ENCODE data around the gene TPD52L1.

DNA sequence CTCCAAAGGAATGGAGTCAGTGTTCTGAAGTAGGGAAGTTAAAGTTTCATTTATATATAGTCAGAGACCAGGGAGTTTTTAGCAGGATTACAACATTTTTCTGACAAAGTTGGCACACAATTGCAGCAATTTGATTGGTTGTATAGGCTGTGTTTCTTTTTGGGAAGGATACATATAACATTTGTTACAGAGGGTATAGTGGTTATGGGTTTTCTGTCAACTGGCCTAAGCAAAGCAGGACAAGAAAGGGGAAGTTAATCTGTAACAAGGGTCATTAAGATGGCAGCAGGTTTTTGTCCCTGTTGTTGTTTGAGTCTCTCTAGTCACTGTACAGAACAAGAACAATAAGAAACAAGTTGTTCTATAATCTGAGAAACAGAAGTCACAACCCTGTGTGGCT is 41.4 kb downstream of the TPD52L1 start:
- TF ChIP-seq, protein P1, sequence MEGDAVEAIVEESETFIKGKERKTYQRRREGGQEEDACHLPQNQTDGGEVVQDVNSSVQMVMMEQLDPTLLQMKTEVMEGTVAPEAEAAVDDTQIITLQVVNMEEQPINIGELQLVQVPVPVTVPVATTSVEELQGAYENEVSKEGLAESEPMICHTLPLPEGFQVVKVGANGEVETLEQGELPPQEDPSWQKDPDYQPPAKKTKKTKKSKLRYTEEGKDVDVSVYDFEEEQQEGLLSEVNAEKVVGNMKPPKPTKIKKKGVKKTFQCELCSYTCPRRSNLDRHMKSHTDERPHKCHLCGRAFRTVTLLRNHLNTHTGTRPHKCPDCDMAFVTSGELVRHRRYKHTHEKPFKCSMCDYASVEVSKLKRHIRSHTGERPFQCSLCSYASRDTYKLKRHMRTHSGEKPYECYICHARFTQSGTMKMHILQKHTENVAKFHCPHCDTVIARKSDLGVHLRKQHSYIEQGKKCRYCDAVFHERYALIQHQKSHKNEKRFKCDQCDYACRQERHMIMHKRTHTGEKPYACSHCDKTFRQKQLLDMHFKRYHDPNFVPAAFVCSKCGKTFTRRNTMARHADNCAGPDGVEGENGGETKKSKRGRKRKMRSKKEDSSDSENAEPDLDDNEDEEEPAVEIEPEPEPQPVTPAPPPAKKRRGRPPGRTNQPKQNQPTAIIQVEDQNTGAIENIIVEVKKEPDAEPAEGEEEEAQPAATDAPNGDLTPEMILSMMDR (IDR thresholded peaks at IDR 0.05) = no peak
- TF ChIP-seq EP300 (IDR thresholded peaks at IDR 0.05) = no peak
- no peak for TF ChIP-seq POLR2A (IDR thresholded peaks at IDR 0.05)
